Mesothelial cell of epicardium (in vitro differentiated cells): ENCODE data around the gene ACKR4. TPM values are rescaled to one million over a fixed set of nuclear protein-coding genes. Genes with fewer than 3 reads are reported as not detected.

Experiments used
- DNase-seq, 2 experiments: peaks; one replicate each; pipeline ENCODE4 v3.0.0; 2021; ENCODE audit warnings: low spot score in 2 of 2; ENCODE audit not compliant: unreplicated experiment in 2 of 2
- H3K27ac Mint-ChIP-seq: 2 replicates; pipeline ENCODE4 v1.8.0; 2021; ENCODE audit warnings: mixed read lengths
- H3K27me3 Mint-ChIP-seq: 2 replicates; pipeline ENCODE4 v1.8.0; 2021; ENCODE audit warnings: low read depth, mixed read lengths
- H3K36me3 Mint-ChIP-seq: 2 replicates; pipeline ENCODE4 v1.8.0; 2021; ENCODE audit warnings: mixed read lengths
- H3K4me1 Mint-ChIP-seq: 2 replicates; pipeline ENCODE4 v1.8.0; 2021; ENCODE audit warnings: mixed read lengths
- H3K4me3 Mint-ChIP-seq: 2 replicates; pipeline ENCODE4 v1.8.0; 2021; ENCODE audit warnings: mild to moderate bottlenecking, moderate library complexity, mixed read lengths
- H3K9me3 Mint-ChIP-seq: 2 replicates; pipeline ENCODE4 v1.8.0; 2021; ENCODE audit warnings: mixed read lengths
- total RNA-seq: library from RNA; stranded (reverse); gene quantifications from 3 replicates; pipeline ENCODE4 v1.2.1, GENCODE V29; 2021
- TF ChIP-seq, protein P1 (sequence below): fragments of 200-600 bp; sonication (generic); IDR thresholded peaks from one replicate; pipeline ENCODE4 v1.5.0; 2021; ENCODE audit warnings: antibody characterized with exemption; ENCODE audit not compliant: unreplicated experiment

ACKR4 gene
- total RNA-seq, 1 donor from 2014 or later, result 0.13 TPM

GRCh38 chr3:132623646-132624045, 26.6 kb downstream of the ACKR4 start:
- Mint-ChIP-seq H3K9me3 (peaks cover 10% of the 10 kb centered on the region), H3K27me3 (no peaks in the 10 kb centered on the region), H3K27ac (no peak overlapping the region), H3K4me1 (no peaks in the 10 kb centered on the region), H3K4me3 (no peak overlapping the region), H3K36me3 (peaks cover 29% of the 10 kb centered on the region)
- no peak for DNase-seq
- TF ChIP-seq, protein P1, sequence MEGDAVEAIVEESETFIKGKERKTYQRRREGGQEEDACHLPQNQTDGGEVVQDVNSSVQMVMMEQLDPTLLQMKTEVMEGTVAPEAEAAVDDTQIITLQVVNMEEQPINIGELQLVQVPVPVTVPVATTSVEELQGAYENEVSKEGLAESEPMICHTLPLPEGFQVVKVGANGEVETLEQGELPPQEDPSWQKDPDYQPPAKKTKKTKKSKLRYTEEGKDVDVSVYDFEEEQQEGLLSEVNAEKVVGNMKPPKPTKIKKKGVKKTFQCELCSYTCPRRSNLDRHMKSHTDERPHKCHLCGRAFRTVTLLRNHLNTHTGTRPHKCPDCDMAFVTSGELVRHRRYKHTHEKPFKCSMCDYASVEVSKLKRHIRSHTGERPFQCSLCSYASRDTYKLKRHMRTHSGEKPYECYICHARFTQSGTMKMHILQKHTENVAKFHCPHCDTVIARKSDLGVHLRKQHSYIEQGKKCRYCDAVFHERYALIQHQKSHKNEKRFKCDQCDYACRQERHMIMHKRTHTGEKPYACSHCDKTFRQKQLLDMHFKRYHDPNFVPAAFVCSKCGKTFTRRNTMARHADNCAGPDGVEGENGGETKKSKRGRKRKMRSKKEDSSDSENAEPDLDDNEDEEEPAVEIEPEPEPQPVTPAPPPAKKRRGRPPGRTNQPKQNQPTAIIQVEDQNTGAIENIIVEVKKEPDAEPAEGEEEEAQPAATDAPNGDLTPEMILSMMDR, result no peak

GRCh38 chr3:132624790-132625189, 27.7 kb downstream of the ACKR4 start:
- no peak overlapping the region for H3K4me3 Mint-ChIP-seq
- H3K27me3 Mint-ChIP-seq, result no peaks in the 10 kb centered on the region
- TF ChIP-seq, protein P1, result no peak
- peaks cover 10% of the 10 kb centered on the region for H3K9me3 Mint-ChIP-seq
- no peak for DNase-seq
- peaks cover 29% of the 10 kb centered on the region for H3K36me3 Mint-ChIP-seq
- no peaks in the 10 kb centered on the region for H3K4me1 Mint-ChIP-seq
- H3K27ac Mint-ChIP-seq, result no peak overlapping the region

DNA sequence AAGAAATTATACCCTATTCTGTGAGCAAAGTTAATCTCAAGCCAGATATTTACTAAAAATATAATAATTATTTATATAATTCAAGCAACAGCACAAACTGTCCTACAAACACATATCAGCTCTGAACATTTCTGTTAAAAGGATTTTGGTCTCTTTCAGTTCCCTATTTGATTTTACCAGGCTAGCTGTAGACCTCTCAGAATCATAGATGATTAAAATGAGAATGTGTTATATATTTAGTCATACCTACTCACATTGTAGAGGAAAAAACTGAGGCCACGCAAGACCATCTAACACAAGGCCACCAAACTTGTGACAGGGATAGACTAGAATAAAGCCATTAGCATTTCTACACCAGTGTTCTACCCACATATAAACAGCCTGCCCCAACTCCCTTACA, 28.5 kb downstream of the ACKR4 start:
- H3K27me3 Mint-ChIP-seq, result no peaks in the 10 kb centered on the region
- no peak overlapping the region for H3K27ac Mint-ChIP-seq
- TF ChIP-seq, protein P1, result no peak
- no peak overlapping the region for H3K4me3 Mint-ChIP-seq
- H3K9me3 Mint-ChIP-seq, result peaks cover 7% of the 10 kb centered on the region
- peaks cover 3% of the 10 kb centered on the region for H3K4me1 Mint-ChIP-seq
- DNase-seq, result no peak
- peaks cover 25% of the 10 kb centered on the region for H3K36me3 Mint-ChIP-seq

DNA sequence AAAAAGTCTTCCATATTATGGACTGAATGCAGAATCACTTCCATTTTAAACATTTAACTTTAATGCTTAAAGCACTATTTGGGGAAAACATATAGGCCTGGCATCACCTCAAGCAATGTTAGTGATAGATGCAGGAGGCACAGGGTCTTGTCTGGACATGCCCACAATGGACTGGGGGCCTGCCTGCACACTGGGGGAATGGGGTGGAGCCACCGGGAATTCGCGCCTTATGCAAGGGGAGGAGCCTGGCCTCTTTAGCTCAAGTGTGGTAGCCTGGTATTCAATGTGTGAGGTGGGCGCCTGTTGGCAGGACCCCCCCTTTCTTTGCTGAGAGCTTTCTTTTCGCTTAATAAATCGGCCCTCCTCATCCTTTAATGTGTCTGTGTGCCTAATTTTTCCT, 29.9 kb downstream of the ACKR4 start:
- no peak for DNase-seq
- Mint-ChIP-seq H3K4me1 (peaks cover 3% of the 10 kb centered on the region), H3K36me3 (peaks cover 17% of the 10 kb centered on the region), H3K27ac (no peak overlapping the region), H3K9me3 (no peaks in the 10 kb centered on the region), H3K4me3 (no peak overlapping the region), H3K27me3 (no peaks in the 10 kb centered on the region)
- TF ChIP-seq, protein P1, result no peak

- H3K27me3 Mint-ChIP-seq, result no peaks in the 10 kb centered on the region
- no peaks in the 10 kb centered on the region for H3K9me3 Mint-ChIP-seq
- H3K4me3 Mint-ChIP-seq, result no peak overlapping the region
- H3K4me1 Mint-ChIP-seq, result peaks cover 3% of the 10 kb centered on the region
- TF ChIP-seq, protein P1, result no peak
- H3K27ac Mint-ChIP-seq, result no peak overlapping the region
- no peak for DNase-seq
- H3K36me3 Mint-ChIP-seq, result peaks cover 17% of the 10 kb centered on the region
Measured at GRCh38 chr3:132628157-132628556, 31.1 kb downstream of the ACKR4 start.

DNA sequence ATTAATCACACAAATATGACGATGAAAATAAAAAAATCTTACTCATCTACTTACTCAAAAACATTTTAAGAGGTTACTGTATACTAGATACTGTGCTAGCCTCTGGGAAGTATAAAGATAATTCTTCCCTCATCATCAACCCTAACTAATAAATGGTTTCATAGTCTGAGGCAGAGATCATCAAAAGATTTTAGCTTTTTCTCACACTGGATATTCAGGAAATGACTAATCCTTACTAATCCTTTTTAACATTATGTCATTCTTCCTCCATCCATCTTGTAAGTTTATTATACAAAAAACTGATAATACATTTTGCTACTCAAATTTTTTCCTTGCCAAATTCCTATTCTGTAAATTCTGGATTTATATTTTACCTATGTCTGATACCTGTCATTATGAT, 32.9 kb downstream of the ACKR4 start:
- Mint-ChIP-seq H3K4me3 (no peak overlapping the region), H3K36me3 (peaks cover 15% of the 10 kb centered on the region), H3K9me3 (no peaks in the 10 kb centered on the region), H3K27ac (no peak overlapping the region), H3K4me1 (peaks cover 3% of the 10 kb centered on the region), H3K27me3 (no peaks in the 10 kb centered on the region)
- TF ChIP-seq, protein P1, result no peak
- no peak for DNase-seq
